ENCODE measurements around the gene ABCA1.
"Not testable (repeated sequence)": the region's sequence is repeated elsewhere in the genome, so short reads cannot be mapped to it uniquely, and the experiment has no call there.

The ABCA1 gene

GRCh38 chr9:104968025-104968982 lies 40.3 kb upstream of the ABCA1 start:
- H3K4me3 ChIP-seq (ENCODE audit: insufficient read depth, low read depth, low read length, poor library complexity, severe bottlenecking): peak overlapping the region; percentile 62
- H3K9me3 ChIP-seq (ENCODE audit: control insufficient read depth, low read length): no peaks in the 10 kb centered on the region
- peak; percentile 66 to 77 (median 76) for DNase-seq
- H3K27ac ChIP-seq (ENCODE audit: insufficient read depth, low read length, poor library complexity, severe bottlenecking): peak overlapping the region; percentile 54
- peaks cover 8% of the 10 kb centered on the region for H3K4me1 ChIP-seq (ENCODE audit: control insufficient read depth, insufficient read depth, low read length, poor library complexity, severe bottlenecking)
- H3K27me3 ChIP-seq (replicated peaks; ENCODE audit: control insufficient read depth, insufficient read depth, low read length, poor library complexity, severe bottlenecking): no peaks in the 10 kb centered on the region
- H3K36me3 ChIP-seq (ENCODE audit: control insufficient read depth, insufficient read depth, low read length): no peaks in the 10 kb centered on the region

- Histone ChIP-seq H3K4me3 (ENCODE audit: insufficient read depth, low read depth, low read length, poor library complexity, severe bottlenecking) (no peak overlapping the region), H3K4me1 (ENCODE audit: control insufficient read depth, insufficient read depth, low read length, poor library complexity, severe bottlenecking) (peaks cover 11% of the 10 kb centered on the region), H3K36me3 (ENCODE audit: control insufficient read depth, insufficient read depth, low read length) (no peaks in the 10 kb centered on the region), H3K27ac (ENCODE audit: insufficient read depth, low read length, poor library complexity, severe bottlenecking) (no peak overlapping the region), H3K27me3 (replicated peaks; ENCODE audit: control insufficient read depth, insufficient read depth, low read length, poor library complexity, severe bottlenecking) (no peaks in the 10 kb centered on the region), H3K9me3 (ENCODE audit: control insufficient read depth, low read length) (no peaks in the 10 kb centered on the region)
- no peak for DNase-seq
Measured at GRCh38 chr9:104963076-104963475, 35.1 kb upstream of the ABCA1 start.

GRCh38 chr9:104961701-104962359 lies 33.9 kb upstream of the ABCA1 start:
- Histone ChIP-seq H3K36me3 (ENCODE audit: control insufficient read depth, insufficient read depth, low read length) (no peaks in the 10 kb centered on the region), H3K27me3 (replicated peaks; ENCODE audit: control insufficient read depth, insufficient read depth, low read length, poor library complexity, severe bottlenecking) (no peaks in the 10 kb centered on the region), H3K4me3 (ENCODE audit: insufficient read depth, low read depth, low read length, poor library complexity, severe bottlenecking) (no peak overlapping the region), H3K27ac (ENCODE audit: insufficient read depth, low read length, poor library complexity, severe bottlenecking) (no peak overlapping the region), H3K4me1 (ENCODE audit: control insufficient read depth, insufficient read depth, low read length, poor library complexity, severe bottlenecking) (peaks cover 8% of the 10 kb centered on the region), H3K9me3 (ENCODE audit: control insufficient read depth, low read length) (no peaks in the 10 kb centered on the region)
- no peak for DNase-seq

- no peaks in the 10 kb centered on the region for H3K9me3 ChIP-seq (ENCODE audit: control insufficient read depth, low read length)
- H3K36me3 ChIP-seq (ENCODE audit: control insufficient read depth, insufficient read depth, low read length): no peaks in the 10 kb centered on the region
- peak in 2 of 3 donors; percentile 10 to 20 for DNase-seq
- no peaks in the 10 kb centered on the region for H3K27me3 ChIP-seq (replicated peaks; ENCODE audit: control insufficient read depth, insufficient read depth, low read length, poor library complexity, severe bottlenecking)
- H3K27ac ChIP-seq (ENCODE audit: insufficient read depth, low read length, poor library complexity, severe bottlenecking): no peak overlapping the region
- no peak overlapping the region for H3K4me3 ChIP-seq (ENCODE audit: insufficient read depth, low read depth, low read length, poor library complexity, severe bottlenecking)
- peaks cover 8% of the 10 kb centered on the region for H3K4me1 ChIP-seq (ENCODE audit: control insufficient read depth, insufficient read depth, low read length, poor library complexity, severe bottlenecking)
Measured at GRCh38 chr9:104961238-104961637, 33.3 kb upstream of the ABCA1 start.

- no peaks in the 10 kb centered on the region for H3K36me3 ChIP-seq (ENCODE audit: control insufficient read depth, insufficient read depth, low read length)
- H3K27ac ChIP-seq (ENCODE audit: insufficient read depth, low read length, poor library complexity, severe bottlenecking): no peak overlapping the region
- no peak overlapping the region for H3K4me3 ChIP-seq (ENCODE audit: insufficient read depth, low read depth, low read length, poor library complexity, severe bottlenecking)
- no peaks in the 10 kb centered on the region for H3K9me3 ChIP-seq (ENCODE audit: control insufficient read depth, low read length)
- DNase-seq: no peak
- H3K27me3 ChIP-seq (replicated peaks; ENCODE audit: control insufficient read depth, insufficient read depth, low read length, poor library complexity, severe bottlenecking): no peaks in the 10 kb centered on the region
- peaks cover 8% of the 10 kb centered on the region for H3K4me1 ChIP-seq (ENCODE audit: control insufficient read depth, insufficient read depth, low read length, poor library complexity, severe bottlenecking)
Measured at GRCh38 chr9:104960662-104961061, 32.7 kb upstream of the ABCA1 start.

GRCh38 chr9:104958751-104959150 lies 30.8 kb upstream of the ABCA1 start:
- Histone ChIP-seq H3K36me3 (ENCODE audit: control insufficient read depth, insufficient read depth, low read length) (no peaks in the 10 kb centered on the region), H3K4me1 (ENCODE audit: control insufficient read depth, insufficient read depth, low read length, poor library complexity, severe bottlenecking) (peaks cover 8% of the 10 kb centered on the region), H3K27ac (ENCODE audit: insufficient read depth, low read length, poor library complexity, severe bottlenecking) (no peak overlapping the region), H3K9me3 (ENCODE audit: control insufficient read depth, low read length) (no peaks in the 10 kb centered on the region), H3K4me3 (ENCODE audit: insufficient read depth, low read depth, low read length, poor library complexity, severe bottlenecking) (no peak overlapping the region), H3K27me3 (replicated peaks; ENCODE audit: control insufficient read depth, insufficient read depth, low read length, poor library complexity, severe bottlenecking) (no peaks in the 10 kb centered on the region)
- DNase-seq: no peak

GRCh38 chr9:104958006-104958405 lies 30.1 kb upstream of the ABCA1 start:
- H3K27me3 ChIP-seq (replicated peaks; ENCODE audit: control insufficient read depth, insufficient read depth, low read length, poor library complexity, severe bottlenecking); H3K9me3 ChIP-seq (ENCODE audit: control insufficient read depth, low read length); DNase-seq; H3K36me3 ChIP-seq (ENCODE audit: control insufficient read depth, insufficient read depth, low read length); H3K27ac ChIP-seq (ENCODE audit: insufficient read depth, low read length, poor library complexity, severe bottlenecking); H3K4me3 ChIP-seq (ENCODE audit: insufficient read depth, low read depth, low read length, poor library complexity, severe bottlenecking); H3K4me1 ChIP-seq (ENCODE audit: control insufficient read depth, insufficient read depth, low read length, poor library complexity, severe bottlenecking): not testable (repeated sequence)

GRCh38 chr9:104951487-104951886 lies 23.5 kb upstream of the ABCA1 start:
- Histone ChIP-seq H3K27ac (ENCODE audit: insufficient read depth, low read length, poor library complexity, severe bottlenecking) (no peak overlapping the region), H3K27me3 (replicated peaks; ENCODE audit: control insufficient read depth, insufficient read depth, low read length, poor library complexity, severe bottlenecking) (no peaks in the 10 kb centered on the region), H3K4me3 (ENCODE audit: insufficient read depth, low read depth, low read length, poor library complexity, severe bottlenecking) (no peak overlapping the region), H3K36me3 (ENCODE audit: control insufficient read depth, insufficient read depth, low read length) (no peaks in the 10 kb centered on the region), H3K4me1 (ENCODE audit: control insufficient read depth, insufficient read depth, low read length, poor library complexity, severe bottlenecking) (no peaks in the 10 kb centered on the region), H3K9me3 (ENCODE audit: control insufficient read depth, low read length) (no peaks in the 10 kb centered on the region)
- DNase-seq: no peak

GRCh38 chr9:104950838-104951237 lies 22.9 kb upstream of the ABCA1 start:
- no peaks in the 10 kb centered on the region for H3K4me1 ChIP-seq (ENCODE audit: control insufficient read depth, insufficient read depth, low read length, poor library complexity, severe bottlenecking)
- H3K36me3 ChIP-seq (ENCODE audit: control insufficient read depth, insufficient read depth, low read length): no peaks in the 10 kb centered on the region
- H3K4me3 ChIP-seq (ENCODE audit: insufficient read depth, low read depth, low read length, poor library complexity, severe bottlenecking): no peak overlapping the region
- H3K27me3 ChIP-seq (replicated peaks; ENCODE audit: control insufficient read depth, insufficient read depth, low read length, poor library complexity, severe bottlenecking): no peaks in the 10 kb centered on the region
- H3K27ac ChIP-seq (ENCODE audit: insufficient read depth, low read length, poor library complexity, severe bottlenecking): no peak overlapping the region
- no peak for DNase-seq
- H3K9me3 ChIP-seq (ENCODE audit: control insufficient read depth, low read length): no peaks in the 10 kb centered on the region

- no peaks in the 10 kb centered on the region for H3K4me1 ChIP-seq (ENCODE audit: control insufficient read depth, insufficient read depth, low read length, poor library complexity, severe bottlenecking)
- H3K36me3 ChIP-seq (ENCODE audit: control insufficient read depth, insufficient read depth, low read length): no peaks in the 10 kb centered on the region
- H3K27me3 ChIP-seq (replicated peaks; ENCODE audit: control insufficient read depth, insufficient read depth, low read length, poor library complexity, severe bottlenecking): no peaks in the 10 kb centered on the region
- H3K4me3 ChIP-seq (ENCODE audit: insufficient read depth, low read depth, low read length, poor library complexity, severe bottlenecking): no peak overlapping the region
- no peak for DNase-seq
- H3K9me3 ChIP-seq (ENCODE audit: control insufficient read depth, low read length): no peaks in the 10 kb centered on the region
- H3K27ac ChIP-seq (ENCODE audit: insufficient read depth, low read length, poor library complexity, severe bottlenecking): no peak overlapping the region
Measured at GRCh38 chr9:104948277-104948676, 20.3 kb upstream of the ABCA1 start.

Measured in effector memory CD4-positive, alpha-beta T cell (primary cell).